MM.1S (cell line): ENCODE results near the gene SUGT1.

Experiments
- DNase-seq: peaks from one replicate; pipeline ENCODE4 v3.0.0-alpha.2; 2015
- H2AFZ ChIP-seq: fragments of 300-600 bp; sonication (generic); 2 replicates; pipeline ENCODE4 v1.6.0; 2016; ENCODE audit warnings: antibody characterized with exemption, low read length
- H3F3A ChIP-seq: fragments of 300-600 bp; sonication (generic); 2 replicates; pipeline ENCODE4 v1.6.1; 2016; ENCODE audit warnings: mild to moderate bottlenecking, antibody characterized with exemption, low read length, moderate library complexity, mixed read lengths; ENCODE audit not compliant: insufficient read depth
- H3K27ac ChIP-seq: fragments of 300-600 bp; sonication (generic); 2 replicates; pipeline ENCODE4 v1.5.1; 2016; ENCODE audit warnings: mild to moderate bottlenecking, low read length
- H3K27me3 ChIP-seq: fragments of 300-600 bp; sonication (generic); replicated peaks from 2 replicates; pipeline ENCODE4 v1.6.0; 2016; ENCODE audit warnings: low read length; ENCODE audit not compliant: insufficient read depth
- H3K36me3 ChIP-seq: fragments of 300-600 bp; sonication (generic); replicated peaks from 2 replicates; pipeline ENCODE4 v1.6.1; 2016; ENCODE audit warnings: mild to moderate bottlenecking, low read length, mixed read lengths; ENCODE audit not compliant: insufficient read depth
- H3K4me1 ChIP-seq: fragments of 300-600 bp; sonication (generic); 2 replicates; pipeline ENCODE4 v1.6.1; 2016; ENCODE audit warnings: low read length, mixed read lengths
- H3K4me2 ChIP-seq: fragments of 300-600 bp; sonication (generic); 2 replicates; pipeline ENCODE4 v1.6.0; 2016; ENCODE audit warnings: low read depth, low read length
- H3K4me3 ChIP-seq: fragments of 300-600 bp; sonication (generic); 2 replicates; pipeline ENCODE4 v1.5.1; 2016; ENCODE audit warnings: low read length, mixed read lengths
- H3K79me2 ChIP-seq: fragments of 300-600 bp; sonication (generic); 2 replicates; pipeline ENCODE4 v1.6.1; 2016; ENCODE audit warnings: mixed run types, low read length, mixed read lengths
- H3K9ac ChIP-seq: fragments of 300-600 bp; sonication (generic); 2 replicates; pipeline ENCODE4 v1.6.1; 2016; ENCODE audit warnings: low read length, mixed read lengths
- H3K9me2 ChIP-seq: fragments of 300-600 bp; sonication (generic); replicated peaks from 2 replicates; pipeline ENCODE4 v1.6.1; 2016; ENCODE audit warnings: mild to moderate bottlenecking, low read length, mixed read lengths; ENCODE audit not compliant: insufficient read depth
- H3K9me3 ChIP-seq: fragments of 300-600 bp; sonication (generic); replicated peaks from 2 replicates; pipeline ENCODE4 v1.6.1; 2016; ENCODE audit warnings: mild to moderate bottlenecking, low read length, mixed read lengths; ENCODE audit not compliant: insufficient read depth
- H4K20me1 ChIP-seq: fragments of 300-600 bp; sonication (generic); 2 replicates; pipeline ENCODE4 v1.6.1; 2016; ENCODE audit warnings: mild to moderate bottlenecking, low read length, moderate library complexity, mixed read lengths; ENCODE audit not compliant: insufficient read depth
- CTCF ChIP-seq: fragments of 300-600 bp; sonication (generic); IDR thresholded peaks from 2 replicates; pipeline ENCODE4 v1.5.1; 2016; ENCODE audit warnings: antibody characterized with exemption, low read length, mixed read lengths
- EZH2 ChIP-seq: fragments of 300-600 bp; sonication (generic); optimal IDR thresholded peaks from 2 replicates; pipeline ENCODE3; 2017; ENCODE audit warnings: low read depth, mild to moderate bottlenecking, antibody characterized with exemption, low read length, mixed read lengths
- EZH2phosphoT487 ChIP-seq: fragments of 300-600 bp; sonication (generic); IDR thresholded peaks from 2 replicates; pipeline ENCODE4 v1.6.1; 2018; ENCODE audit warnings: antibody characterized with exemption, low read length

Gene SUGT1

GRCh38 chr13:52650731-52651130 is 1.9 kb upstream of the SUGT1 start:
- Histone ChIP-seq H3K4me2 (peak overlapping the region; percentile 43; the same call in 1 of the 2 replicates), H3K27ac (no peak overlapping the region), H3F3A (no peaks in the 10 kb centered on the region), H2AFZ (no peak overlapping the region), H3K9me3 (no peaks in the 10 kb centered on the region), H3K9me2 (no peaks in the 10 kb centered on the region), H4K20me1 (no peaks in the 10 kb centered on the region), H3K9ac (no peak overlapping the region), H3K4me3 (no peak overlapping the region), H3K36me3 (no peaks in the 10 kb centered on the region), H3K4me1 (0 out of 2 replicates have a peak, but pooled peaks cover 4% of the 10 kb centered on the region), H3K79me2 (peaks cover 38% of the 10 kb centered on the region), H3K27me3 (no peaks in the 10 kb centered on the region)
- TF ChIP-seq EZH2phosphoT487 (no peak), EZH2 (no peak), CTCF (no peak)
- no peak for DNase-seq

DNA sequence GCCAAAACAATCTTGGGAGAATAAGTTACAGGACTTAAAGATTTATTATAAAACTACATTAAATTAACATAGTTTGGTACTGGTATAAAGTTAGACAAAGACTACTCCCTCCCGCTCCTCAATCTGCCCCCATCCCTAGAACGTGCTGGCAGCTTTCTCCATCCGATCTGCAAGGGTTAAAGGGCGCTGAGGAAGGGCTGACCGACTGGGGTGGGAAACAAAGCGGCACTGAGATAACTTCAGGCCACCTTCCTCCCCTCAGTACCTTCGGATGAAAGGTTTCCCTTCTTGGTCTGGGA is 790 bp upstream of the SUGT1 start:
- Histone ChIP-seq H3K4me1 (0 out of 2 replicates have a peak, but pooled peaks cover 4% of the 10 kb centered on the region), H3F3A (no peaks in the 10 kb centered on the region), H3K27ac (peak overlapping the region; percentile 91), H2AFZ (peak overlapping the region; percentile 71), H3K79me2 (peaks cover 49% of the 10 kb centered on the region), H3K9ac (peak overlapping the region; percentile 88), H3K9me2 (no peaks in the 10 kb centered on the region), H4K20me1 (no peaks in the 10 kb centered on the region), H3K27me3 (no peaks in the 10 kb centered on the region), H3K4me3 (peak overlapping the region; percentile 80), H3K4me2 (peak overlapping the region; percentile 43), H3K9me3 (no peaks in the 10 kb centered on the region), H3K36me3 (no peaks in the 10 kb centered on the region)
- no peak for TF ChIP-seq EZH2
- TF ChIP-seq CTCF = no peak
- TF ChIP-seq EZH2phosphoT487 = no peak
- no peak for DNase-seq

- no peak for DNase-seq
- H3K9me3 ChIP-seq = no peaks in the 10 kb centered on the region
- H2AFZ ChIP-seq = peak overlapping the region; percentile 58; the same call in 1 of the 2 replicates
- H3K4me2 ChIP-seq = peak overlapping the region; percentile 69
- 0 out of 2 replicates have a peak, but pooled peaks cover 4% of the 10 kb centered on the region for H3K4me1 ChIP-seq
- peak overlapping the region; percentile 91; the same call in 1 of the 2 replicates for H3K27ac ChIP-seq
- peaks cover 52% of the 10 kb centered on the region for H3K79me2 ChIP-seq
- TF ChIP-seq CTCF (0 out of 2 replicates have a peak, but pooled peaks have one; percentile 1), EZH2phosphoT487 (no peak)
- no peaks in the 10 kb centered on the region for H3K9me2 ChIP-seq
- H4K20me1 ChIP-seq = no peaks in the 10 kb centered on the region
- no peaks in the 10 kb centered on the region for H3K36me3 ChIP-seq
- no peaks in the 10 kb centered on the region for H3F3A ChIP-seq
- H3K27me3 ChIP-seq = no peaks in the 10 kb centered on the region
- peak overlapping the region; percentile 80 for H3K4me3 ChIP-seq
- peak overlapping the region; percentile 79 for H3K9ac ChIP-seq
Observed at GRCh38 chr13:52652980-52653303, 306 bp downstream of the SUGT1 start.

DNA sequence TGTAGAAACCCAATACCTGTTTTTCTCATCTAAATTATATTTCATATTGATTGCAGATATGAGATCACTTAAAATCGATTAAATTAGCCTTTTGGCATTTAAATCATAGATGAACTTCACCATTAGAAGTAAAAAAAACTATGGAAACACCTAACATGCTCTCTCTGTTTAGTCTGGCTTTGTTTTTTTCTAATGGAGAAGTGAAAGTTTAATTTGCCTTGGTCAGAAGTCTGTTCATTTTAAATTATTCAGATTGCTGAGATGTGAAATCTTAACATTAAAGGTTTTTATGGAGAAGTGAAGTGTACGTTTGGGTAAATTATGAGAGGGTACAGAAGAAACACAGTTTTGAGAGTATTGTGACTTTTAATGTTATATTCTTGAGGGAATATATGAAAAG is 6.7 kb downstream of the SUGT1 start:
- no peak overlapping the region for H3K4me3 ChIP-seq
- H3K9me2 ChIP-seq = no peaks in the 10 kb centered on the region
- no peaks in the 10 kb centered on the region for H3K27me3 ChIP-seq
- DNase-seq = no peak
- TF ChIP-seq EZH2 = no peak
- TF ChIP-seq CTCF = no peak
- no peak for TF ChIP-seq EZH2phosphoT487
- no peaks in the 10 kb centered on the region for H3K4me1 ChIP-seq
- no peak overlapping the region for H2AFZ ChIP-seq
- peaks cover 28% of the 10 kb centered on the region for H3K79me2 ChIP-seq
- no peaks in the 10 kb centered on the region for H4K20me1 ChIP-seq
- H3K4me2 ChIP-seq = no peak overlapping the region
- H3K9ac ChIP-seq = no peak overlapping the region
- H3F3A ChIP-seq = no peaks in the 10 kb centered on the region
- no peaks in the 10 kb centered on the region; the same call in 1 of the 2 replicates for H3K36me3 ChIP-seq
- no peak overlapping the region for H3K27ac ChIP-seq
- no peaks in the 10 kb centered on the region for H3K9me3 ChIP-seq
